GM19438 (cell line): Measurements from ENCODE around the gene ADORA2B.

Experiments used
- ATAC-seq: cut with Tn5 transposase; IDR thresholded peaks from one replicate; pipeline ENCODE4 v1.9.1; 2021; ENCODE audit warnings: low read depth; ENCODE audit not compliant: unreplicated experiment

Gene ADORA2B

DNA sequence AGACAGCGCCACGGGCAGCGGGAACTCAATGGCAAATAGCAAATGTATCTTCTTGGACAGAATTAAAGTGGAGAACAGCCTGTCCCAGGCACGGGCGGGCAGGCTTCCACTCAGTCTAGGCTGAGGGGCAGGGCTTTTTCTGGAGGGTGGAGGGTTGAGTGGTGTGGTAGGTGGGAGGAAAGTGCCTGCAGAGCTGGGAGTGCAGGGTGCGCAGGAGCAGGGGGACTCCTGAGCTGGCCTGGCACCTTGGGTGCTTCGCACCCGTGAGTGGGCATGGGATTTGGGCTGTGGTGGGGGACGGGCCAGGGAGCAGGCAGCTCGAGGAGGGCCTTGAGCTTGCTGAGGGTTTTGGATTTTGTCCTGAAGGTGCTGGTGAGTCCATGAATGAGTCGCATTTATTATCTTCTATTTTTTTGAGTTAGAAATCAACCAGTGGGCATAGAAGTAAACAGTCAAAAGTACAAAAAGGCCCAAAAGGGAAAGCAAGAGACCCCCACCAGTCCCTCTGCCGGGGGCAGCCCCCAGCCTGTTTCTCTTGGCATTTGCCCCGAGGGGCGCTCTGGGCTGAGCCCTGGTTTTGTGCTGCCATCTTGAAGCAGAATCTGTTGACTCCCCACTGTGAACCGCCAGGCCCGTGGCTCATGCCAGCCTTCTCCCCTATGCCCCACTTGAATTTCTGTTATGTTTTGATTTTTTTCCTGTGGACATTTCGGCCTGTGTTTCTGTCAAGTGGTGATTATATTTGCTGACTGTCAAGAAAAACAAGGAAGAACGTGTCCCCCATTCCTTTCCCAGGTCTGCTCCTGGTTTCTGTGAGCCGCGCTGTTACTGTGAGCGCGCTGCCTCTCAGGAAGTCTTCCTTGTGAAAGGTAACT lies 8.2 kb downstream of the ADORA2B start:
- no peak for ATAC-seq

DNA sequence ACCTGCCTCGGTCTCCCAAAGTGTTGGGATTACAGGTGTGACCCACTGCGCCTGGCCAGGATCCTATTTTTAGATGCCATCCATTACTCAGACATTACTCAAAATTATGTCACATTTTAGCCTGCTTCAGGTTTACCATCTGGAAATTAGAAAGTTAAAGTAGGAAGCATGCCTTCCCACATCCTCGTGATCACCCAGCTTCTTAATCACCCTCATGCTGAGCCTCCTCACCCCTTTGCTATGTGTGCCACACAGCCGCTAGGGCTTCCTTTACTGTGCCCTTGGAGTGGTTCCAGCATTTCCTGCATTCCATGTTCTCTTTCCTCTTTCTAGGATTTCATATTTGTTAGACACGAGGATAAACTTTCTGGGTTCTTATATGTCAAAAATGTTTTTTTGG lies 9.3 kb downstream of the ADORA2B start:
- no peak for ATAC-seq

DNA sequence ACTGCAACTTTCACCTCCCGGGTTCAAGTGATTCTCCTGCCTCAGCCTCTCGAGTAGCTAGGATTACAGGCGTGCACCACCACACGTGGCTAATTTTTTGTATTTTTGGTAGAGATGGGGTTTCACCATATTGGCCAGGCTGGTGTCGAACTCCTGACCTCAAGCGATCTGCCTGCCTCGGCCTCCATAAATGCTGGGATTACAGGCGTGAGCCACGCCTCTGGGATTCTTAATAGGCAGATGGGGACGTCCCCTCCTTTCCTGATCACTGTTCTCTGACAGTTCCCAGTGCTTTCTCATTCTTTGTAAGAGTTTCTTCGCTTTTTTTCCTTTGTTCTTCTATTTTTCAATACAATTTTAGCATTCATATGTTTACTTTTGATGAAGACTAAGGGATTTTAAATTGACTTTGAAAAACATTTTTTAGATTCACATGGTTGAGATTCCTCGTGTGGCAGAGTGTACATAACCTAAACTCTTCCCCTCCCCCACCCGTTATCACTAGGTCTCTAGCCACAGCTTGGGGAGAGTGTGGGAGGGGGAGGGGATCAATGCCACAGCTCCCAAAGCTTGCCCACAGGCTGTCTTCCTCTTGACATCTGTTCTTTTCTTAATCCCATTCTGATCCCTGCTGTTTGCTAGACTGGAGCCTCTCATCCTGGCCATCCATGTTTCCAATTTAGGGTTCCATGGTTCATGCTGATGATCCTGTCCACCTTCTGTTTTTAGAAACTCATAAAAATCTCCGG lies 11.0 kb downstream of the ADORA2B start:
- ATAC-seq: no peak

DNA sequence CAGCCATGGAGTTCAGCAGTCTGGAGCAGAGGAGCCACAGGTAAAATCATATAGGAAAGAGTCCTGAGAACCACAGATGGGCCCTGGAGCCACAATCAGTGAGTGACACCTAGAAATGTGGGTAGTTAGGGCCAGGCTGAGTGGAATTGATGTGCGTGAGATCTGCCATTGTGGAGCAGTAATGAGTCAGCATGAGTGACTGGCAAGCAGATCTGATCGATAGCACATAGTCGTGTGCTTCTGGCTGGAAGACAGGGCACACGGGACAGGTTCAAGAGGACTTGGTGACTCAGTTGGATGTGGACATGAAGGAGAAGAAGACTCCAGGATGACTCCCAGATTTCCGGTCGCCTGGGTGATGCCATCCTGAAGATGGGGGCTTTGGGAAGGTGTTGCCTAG lies 12.3 kb downstream of the ADORA2B start:
- ATAC-seq: no peak

DNA sequence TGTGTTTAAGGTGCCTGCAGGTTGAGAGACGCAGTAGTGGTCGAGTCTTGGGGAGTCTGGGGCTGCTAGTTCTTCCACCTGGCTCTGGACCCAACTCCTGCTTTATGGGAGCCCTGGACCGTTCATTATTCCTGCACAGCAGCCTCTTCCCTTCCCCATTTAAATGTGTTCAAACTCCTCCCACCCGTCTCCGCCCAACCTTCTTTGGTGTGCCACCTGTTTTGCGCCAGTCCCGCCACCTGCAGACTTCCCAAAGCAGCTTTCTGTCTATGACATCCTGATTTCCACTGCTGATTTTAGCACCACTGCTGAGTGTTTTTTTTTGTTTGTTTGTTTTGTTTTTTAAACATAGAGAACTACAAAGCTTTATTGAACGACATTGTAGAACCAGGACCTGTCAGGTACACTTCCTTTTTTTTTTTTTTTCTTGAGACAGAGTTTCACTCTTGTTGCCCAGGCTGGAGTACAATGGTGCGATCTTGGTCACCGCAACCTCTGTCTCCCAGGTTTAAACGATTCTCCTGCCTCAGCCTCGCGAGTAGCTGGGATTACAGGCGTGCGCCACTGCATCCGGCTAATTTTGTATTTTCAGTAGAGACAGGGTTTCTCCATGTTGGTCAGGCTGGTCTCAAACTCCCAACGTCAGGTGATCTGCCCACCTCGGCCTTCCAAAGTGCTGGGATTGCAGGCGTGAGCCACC lies 12.8 kb downstream of the ADORA2B start:
- ATAC-seq: no peak

DNA sequence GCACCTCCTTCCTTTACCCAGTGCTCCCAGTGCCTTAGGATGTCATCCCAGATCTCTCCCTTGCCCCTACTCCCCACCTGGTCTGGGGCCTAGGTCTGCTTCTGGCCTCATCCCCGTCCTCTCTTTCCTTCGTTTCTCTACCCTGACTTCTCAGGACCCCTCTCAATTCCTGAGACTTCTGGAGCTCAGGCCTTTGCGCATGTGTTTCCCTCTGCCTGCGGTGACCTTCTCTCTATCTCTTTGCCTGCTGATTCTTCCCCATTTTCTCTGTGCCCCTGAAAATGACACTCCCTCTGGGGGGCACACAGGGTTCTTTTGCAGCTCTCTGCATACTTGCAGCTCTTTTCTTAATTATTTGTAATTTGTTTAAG lies 13.5 kb downstream of the ADORA2B start:
- ATAC-seq: no peak

- ATAC-seq: no peak
These were observed 18.8 kb downstream of the ADORA2B start for GRCh38 chr17:15963670-15964110.

DNA sequence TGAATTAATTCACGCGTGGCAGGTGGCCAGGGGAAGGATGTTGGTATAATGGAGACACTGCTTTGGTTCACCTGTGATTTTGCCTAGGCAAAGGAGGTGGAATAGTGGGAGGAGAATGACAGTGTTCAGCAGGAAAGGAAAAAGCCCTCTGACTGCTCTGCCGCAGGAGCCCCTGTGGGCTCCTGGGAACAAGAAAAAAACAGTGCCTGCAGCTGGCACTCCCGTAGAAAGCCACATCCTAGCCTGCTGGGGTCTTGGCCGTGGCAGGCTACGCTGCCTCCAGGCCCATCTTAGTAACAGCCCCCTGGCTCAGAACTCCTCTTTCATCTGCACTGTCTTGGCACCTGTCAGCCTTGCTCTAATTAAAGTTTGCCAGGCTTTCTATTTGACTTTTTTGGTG lies 20.6 kb downstream of the ADORA2B start:
- ATAC-seq: no peak

DNA sequence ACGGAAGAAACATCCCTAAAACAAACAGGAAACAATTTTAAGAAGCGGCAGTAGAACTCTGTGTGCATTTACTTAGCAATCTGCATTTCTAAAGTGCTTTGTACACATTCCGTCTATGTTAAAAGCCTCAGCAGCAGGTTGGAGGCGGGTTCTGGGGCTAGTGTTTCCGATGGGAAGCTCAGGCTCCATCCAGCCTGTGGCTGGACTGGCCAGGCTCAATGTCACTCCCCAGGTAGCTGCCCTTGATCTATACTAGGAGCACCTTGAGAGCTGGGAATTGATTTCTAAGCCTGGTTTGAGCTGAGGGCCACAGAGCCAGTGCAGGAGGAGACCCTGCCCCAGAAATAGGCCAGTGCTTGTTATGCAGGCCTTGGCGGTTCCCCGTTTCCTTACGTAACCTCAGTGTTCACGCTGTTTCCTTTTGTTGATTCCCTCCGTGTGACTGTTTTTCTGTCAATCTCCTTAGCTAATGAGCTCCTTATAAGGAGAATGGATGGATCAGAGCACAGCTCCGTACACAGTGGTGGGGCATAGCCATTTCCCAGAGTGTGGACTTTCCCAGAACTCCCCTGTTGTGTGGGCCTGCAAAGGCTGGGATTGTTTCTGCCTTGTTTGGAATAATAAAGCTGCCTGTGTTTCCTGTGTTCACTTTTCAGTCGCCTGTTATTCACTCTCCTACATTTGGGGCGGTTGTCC lies 21.4 kb downstream of the ADORA2B start:
- ATAC-seq: no peak

GRCh38 chr17:15966879-15967248 lies 21.9 kb downstream of the ADORA2B start:
- no peak for ATAC-seq

DNA sequence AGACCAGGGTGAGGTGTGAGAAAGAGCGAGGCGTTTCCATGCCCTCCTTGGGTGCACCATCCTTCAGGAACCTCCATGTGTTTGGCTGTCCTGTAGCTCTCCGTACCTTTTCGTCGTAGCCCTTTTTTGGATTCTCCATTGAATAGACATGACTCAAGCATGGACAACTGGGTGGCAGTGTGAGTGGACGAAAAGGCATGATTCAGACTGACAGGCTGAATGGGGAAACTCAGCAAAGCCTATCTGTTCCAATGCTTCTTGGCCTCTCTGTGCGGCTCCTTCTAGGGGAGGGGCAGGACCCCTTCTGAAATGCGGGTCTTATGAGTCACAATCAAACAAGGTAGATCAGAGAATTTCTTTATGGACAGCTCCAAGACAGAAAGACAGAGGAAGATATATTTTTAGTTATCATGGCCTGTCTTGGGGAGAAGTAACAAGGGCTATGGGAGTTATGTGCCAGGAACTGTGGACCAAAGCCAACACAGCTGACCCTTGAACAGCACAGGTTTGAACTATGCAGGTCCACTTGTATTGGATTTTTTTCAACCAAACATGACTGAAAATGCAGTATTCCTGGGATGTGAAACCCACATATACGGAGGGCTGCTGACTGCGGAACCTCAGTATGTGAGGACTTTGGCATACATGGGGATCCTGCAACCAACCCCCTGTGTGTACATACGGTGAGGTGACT lies 22.9 kb downstream of the ADORA2B start:
- ATAC-seq: no peak

GRCh38 chr17:15969463-15969862 lies 24.5 kb downstream of the ADORA2B start:
- ATAC-seq: no peak

GRCh38 chr17:15970500-15970899 lies 25.6 kb downstream of the ADORA2B start:
- no peak for ATAC-seq

GRCh38 chr17:15971098-15971678 lies 26.3 kb downstream of the ADORA2B start:
- no peak for ATAC-seq

DNA sequence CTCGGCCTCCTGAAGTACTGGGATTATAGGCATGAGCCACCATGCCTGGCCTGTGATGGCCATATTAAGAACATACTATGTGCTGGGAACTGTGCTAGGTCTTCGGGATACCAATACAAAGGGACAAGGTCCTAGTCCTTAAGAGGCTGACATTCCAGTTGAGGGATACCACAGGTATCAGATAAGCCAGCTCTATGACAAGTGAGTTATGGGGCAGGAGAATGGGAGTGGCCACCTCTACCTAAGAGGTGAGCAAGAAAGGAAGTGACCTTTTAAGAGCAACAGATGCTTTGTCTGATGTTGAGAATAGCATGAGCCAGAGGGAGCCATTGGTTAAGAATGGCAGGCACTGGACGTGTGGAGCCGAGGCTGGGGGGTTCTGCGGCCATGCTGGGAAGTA lies 27.0 kb downstream of the ADORA2B start:
- no peak for ATAC-seq

DNA sequence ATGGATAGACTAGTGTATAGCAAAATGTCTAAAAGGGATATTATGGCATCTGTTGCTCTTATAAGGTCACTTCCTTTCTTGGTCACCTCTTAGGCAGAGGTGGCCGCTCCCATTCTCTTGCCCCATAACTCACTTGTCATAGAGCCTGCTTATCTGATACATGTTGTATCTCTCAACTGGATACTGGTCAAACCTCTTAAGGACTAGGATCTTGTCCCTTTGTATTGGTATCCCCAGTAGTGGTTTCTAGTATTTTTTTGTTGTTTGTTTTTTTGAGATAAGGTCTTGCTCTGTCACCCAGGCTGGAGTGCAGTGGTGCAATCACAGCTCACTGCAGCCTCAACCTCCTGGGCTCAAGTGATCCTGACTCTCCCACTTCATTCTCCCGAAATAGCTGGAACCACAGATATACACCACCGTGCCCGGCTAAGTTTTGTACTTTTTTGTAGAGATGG lies 27.6 kb downstream of the ADORA2B start:
- ATAC-seq: no peak

GRCh38 chr17:15973016-15973415 lies 28.1 kb downstream of the ADORA2B start:
- ATAC-seq: no peak

- ATAC-seq: no peak
These were observed 28.9 kb downstream of the ADORA2B start for GRCh38 chr17:15973834-15974233.

DNA sequence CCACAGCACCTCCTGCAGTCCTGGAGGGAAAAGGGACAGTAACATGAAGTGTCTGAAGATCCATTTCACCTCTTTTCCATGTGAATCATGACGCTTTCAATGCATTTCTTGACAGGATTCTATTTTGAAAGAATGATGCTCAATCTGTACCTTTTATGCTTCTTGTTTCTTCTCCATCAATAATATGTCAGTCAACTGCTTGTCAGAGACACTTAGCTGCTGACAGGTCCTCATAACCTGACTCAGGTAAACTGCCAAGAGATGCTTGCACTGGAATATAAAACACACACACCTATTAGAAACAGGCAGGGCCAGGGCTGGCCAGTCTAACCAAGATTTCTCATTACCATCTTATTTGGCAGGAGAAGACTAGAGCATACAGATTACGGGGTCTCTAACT lies 33.0 kb downstream of the ADORA2B start:
- ATAC-seq: no peak

- no peak for ATAC-seq
These were observed 33.7 kb downstream of the ADORA2B start for GRCh38 chr17:15978606-15979005.
